ENCODE data around the gene MAPK14. TPM values are rescaled to one million over a fixed set of nuclear protein-coding genes. Genes with fewer than 3 reads are reported as not detected.

The MAPK14 gene
- total and polyA plus RNA-seq, 4 donors = 16.9 to 82.7 (median 35.9) TPM

GRCh38 chr6:36029464-36029863 lies 1.9 kb downstream of the MAPK14 start:
- 2% methylated on average over 6 of the region's 6 CpGs for WGBS
- Histone ChIP-seq H3K27ac (ENCODE audit: low read depth in 1 of 2, low read length in 2 of 2) (peak overlapping the region; percentile 97 to 100), H3K9ac (ENCODE audit: low read depth in 1 of 2, low read length in 2 of 2) (peak overlapping the region; percentile 85 to 100), H3K27me3 (ENCODE audit: control insufficient read depth in 4 of 4, insufficient read depth in 4 of 4, low read length in 3 of 4) (no peaks in the 10 kb centered on the region), H3K4me3 (ENCODE audit: low read depth in 1 of 3, low read length in 3 of 3) (peak overlapping the region; percentile 84 to 99 (median 96)), H3K9me3 (ENCODE audit: control insufficient read depth in 4 of 4, low read length in 3 of 4) (no peaks in the 10 kb centered on the region), H3K36me3 (ENCODE audit: control insufficient read depth in 4 of 4, insufficient read depth in 3 of 4, low read depth in 1 of 4, low read length in 3 of 4) (no peaks in the 10 kb centered on the region), H3K4me1 (ENCODE audit: control insufficient read depth in 4 of 4, insufficient read depth in 4 of 4, low read length in 3 of 4) (peaks cover 10 to 28% (median 16%) of the 10 kb centered on the region in 4 donors)
- DNase-seq (ENCODE audit: low spot score) = no peak
- TF ChIP-seq GABPA (IDR thresholded peaks at IDR 0.05 in 1 of 2, conservative IDR thresholded peaks at IDR 0.05 in 1 of 2) = no peak
- no peak for TF ChIP-seq HNF4G (IDR thresholded peaks at IDR 0.05)
- no peak for TF ChIP-seq SP1 (IDR thresholded peaks at IDR 0.05)
- peak; percentile 33 for TF ChIP-seq REST (IDR thresholded peaks at IDR 0.05)
- no peak for TF ChIP-seq CTCF (IDR thresholded peaks at IDR 0.05; ENCODE audit: low read depth, low read length, missing input control)
- peak; percentile 9 for TF ChIP-seq FOXA2 (IDR thresholded peaks at IDR 0.05)
- TF ChIP-seq ZBTB33 (IDR thresholded peaks at IDR 0.05) = peak; percentile 92
- TF ChIP-seq RAD21 (IDR thresholded peaks at IDR 0.05) = peak; percentile 46 to 68
- TF ChIP-seq NR2F2 (IDR thresholded peaks at IDR 0.05) = no peak
- TF ChIP-seq RXRA (IDR thresholded peaks at IDR 0.05) = peak; percentile 17 to 48
- TF ChIP-seq FOXA1 (IDR thresholded peaks at IDR 0.05) = no peak
- TF ChIP-seq YY1 (IDR thresholded peaks at IDR 0.05) = peak; percentile 75
- TF ChIP-seq ATF3 (IDR thresholded peaks at IDR 0.05) = no peak
- no peak for TF ChIP-seq EGR1 (IDR thresholded peaks at IDR 0.05; ENCODE audit: low read depth in 2 of 2)
- TF ChIP-seq JUND (IDR thresholded peaks at IDR 0.05) = peak in 1 of 2 donors; percentile 19
- TF ChIP-seq MAX (IDR thresholded peaks at IDR 0.05) = peak; percentile 58
- no peak for TF ChIP-seq TAF1 (conservative IDR thresholded peaks at IDR 0.05)
- TF ChIP-seq HNF4A (conservative IDR thresholded peaks at IDR 0.05) = peak; percentile 48 to 60
